Midbrain (tissue), 1 donor: Measurements from ENCODE around the gene HACD2.

ENCODE experiments used
- DNase-seq: peaks from one replicate; lab custom pipeline; 2025; lab: John Stamatoyannopoulos, UW

HACD2 gene, protein sequence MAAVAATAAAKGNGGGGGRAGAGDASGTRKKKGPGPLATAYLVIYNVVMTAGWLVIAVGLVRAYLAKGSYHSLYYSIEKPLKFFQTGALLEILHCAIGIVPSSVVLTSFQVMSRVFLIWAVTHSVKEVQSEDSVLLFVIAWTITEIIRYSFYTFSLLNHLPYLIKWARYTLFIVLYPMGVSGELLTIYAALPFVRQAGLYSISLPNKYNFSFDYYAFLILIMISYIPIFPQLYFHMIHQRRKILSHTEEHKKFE

GRCh38 chr3:123584988-123585937 lies at the start of gene HACD2:
Gene HACD2, minus strand, starts transcription at chr3:123585053. Its CDS starts 26 bp downstream, at chr3:123585027.
- DNase-seq, result peak; percentile 98

DNA sequence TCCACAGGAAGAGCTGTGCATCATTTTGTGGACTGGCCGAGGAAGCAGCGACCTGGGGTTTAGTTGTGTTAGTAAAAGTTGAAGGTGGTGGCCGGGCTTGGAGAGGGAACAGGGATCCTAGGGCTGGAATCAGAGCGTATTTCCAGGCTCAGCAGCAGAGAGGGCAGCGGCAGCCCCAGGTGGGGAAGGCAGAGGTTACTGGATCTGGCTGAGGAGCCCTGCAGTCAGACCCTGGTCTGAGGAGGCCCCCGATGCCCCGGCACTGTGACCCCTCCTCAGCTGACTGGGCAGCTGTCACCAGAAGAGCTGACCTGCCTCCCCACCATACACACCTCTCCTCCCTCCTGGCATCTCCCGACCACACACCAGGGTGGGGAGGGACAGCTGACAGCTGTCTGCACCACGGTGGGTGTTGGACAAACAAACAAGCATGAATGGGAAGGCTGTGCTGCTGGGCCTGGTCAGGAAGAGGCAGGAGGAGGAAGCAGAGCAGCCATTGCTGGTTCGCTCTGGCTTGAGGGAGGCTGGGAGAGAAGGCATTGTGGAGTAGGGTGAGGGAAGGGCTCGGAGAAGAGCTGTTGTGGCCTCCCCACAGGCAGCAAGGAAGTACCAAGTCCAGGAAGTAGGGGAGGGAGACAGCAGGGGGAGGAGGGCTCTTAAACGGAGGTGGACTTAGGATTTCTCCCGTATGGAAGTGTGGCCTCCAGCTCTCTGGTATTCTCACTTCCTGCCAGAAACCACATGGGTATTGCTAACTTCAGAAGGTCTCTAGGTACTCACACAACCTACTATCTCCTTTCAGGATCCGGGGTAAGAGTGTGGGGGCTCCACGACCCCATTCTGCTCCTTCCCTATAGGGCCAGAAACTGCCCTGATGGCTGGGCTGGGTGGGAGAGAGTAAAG lies 49.5 kb upstream of the HACD2 start:
- no peak for DNase-seq

DNA sequence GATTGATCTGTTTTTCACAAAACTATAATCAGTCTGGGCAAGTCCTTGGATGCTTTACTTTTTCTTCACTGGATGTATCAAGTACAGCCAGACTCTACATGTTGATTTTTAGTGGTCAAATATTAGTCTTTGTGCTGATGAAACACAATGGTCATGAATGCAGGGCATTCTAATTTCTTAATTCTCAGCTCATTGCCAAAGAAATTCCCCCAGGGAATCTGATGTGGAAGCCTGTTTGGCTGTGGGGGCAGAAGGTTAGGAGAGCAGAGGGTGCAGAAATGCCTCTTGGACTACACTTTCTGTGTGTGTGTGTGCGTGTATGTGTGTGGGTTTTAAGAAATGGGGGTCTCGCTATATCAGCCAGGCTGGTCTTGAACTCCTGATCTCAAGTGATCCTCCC lies 48.7 kb upstream of the HACD2 start:
- DNase-seq, result no peak

DNA sequence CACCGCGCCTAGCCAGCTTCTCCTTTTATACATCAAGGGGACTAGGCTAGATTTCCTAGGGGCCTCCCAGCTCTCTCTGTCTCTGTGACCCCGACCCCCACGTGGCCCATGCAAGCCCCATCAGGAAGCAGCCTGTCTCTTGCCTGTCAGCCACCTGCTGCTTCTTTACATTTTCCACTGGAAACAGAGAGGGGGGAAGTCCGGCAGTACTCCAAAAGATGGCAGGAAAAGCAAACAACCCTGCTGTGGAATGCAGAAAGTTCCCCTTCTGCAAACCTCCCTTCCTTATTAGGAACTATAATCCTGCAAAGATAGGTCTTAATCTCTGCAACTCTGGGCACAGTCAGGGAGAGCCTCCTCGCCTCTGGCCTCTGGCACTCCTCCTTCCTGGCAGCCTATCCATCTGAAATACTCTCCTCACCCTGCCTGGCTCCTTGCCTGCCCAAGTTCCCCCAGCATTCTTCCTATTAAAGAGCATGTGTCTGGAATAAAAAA lies 47.4 kb upstream of the HACD2 start:
- DNase-seq, result no peak

- no peak for DNase-seq
These were observed 44.8 kb upstream of the HACD2 start for GRCh38 chr3:123629747-123630047.

GRCh38 chr3:123628996-123629746 lies 44.3 kb upstream of the HACD2 start:
- DNase-seq, result no peak

- no peak for DNase-seq
These were observed 43.1 kb upstream of the HACD2 start for GRCh38 chr3:123627673-123628670.

DNA sequence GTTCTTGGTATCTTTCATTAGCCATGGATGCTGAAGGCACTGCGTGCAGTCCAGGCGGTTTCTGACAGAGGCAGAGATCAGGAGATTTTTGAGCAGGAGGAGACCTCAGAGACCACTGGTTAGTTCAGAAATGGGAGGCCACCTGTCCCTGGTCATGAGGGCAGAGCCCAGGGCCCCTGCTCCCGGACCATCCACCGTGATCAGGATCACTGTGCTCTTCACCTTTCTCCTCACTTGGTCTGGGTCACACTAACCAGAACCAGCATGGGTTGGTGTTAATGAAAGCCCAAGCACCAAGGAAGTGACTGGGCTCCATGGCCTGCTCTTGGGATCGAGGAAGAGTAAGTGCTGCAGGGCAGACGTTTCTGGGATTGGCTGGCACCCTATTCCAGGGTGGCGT lies 42.0 kb upstream of the HACD2 start:
- no peak for DNase-seq

DNA sequence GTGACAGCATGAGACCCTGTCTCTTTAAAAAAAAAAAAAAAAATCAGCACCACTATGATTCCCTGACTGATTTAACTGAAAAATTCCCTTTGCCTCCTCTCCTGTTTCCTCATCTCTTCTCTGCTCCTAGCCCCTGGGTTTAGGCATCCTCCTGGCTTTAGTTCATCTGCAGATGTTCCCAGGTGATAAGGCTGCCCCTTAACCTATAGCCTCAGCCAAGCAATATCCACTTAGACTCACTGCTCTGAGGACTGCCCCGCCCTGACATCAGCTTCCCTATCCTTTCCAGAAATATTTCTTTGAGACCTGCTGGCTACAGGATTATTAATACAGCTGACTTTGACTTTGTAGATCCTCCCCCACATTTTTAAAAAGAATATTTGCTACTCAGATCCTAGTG lies 39.4 kb upstream of the HACD2 start:
- DNase-seq, result no peak

DNA sequence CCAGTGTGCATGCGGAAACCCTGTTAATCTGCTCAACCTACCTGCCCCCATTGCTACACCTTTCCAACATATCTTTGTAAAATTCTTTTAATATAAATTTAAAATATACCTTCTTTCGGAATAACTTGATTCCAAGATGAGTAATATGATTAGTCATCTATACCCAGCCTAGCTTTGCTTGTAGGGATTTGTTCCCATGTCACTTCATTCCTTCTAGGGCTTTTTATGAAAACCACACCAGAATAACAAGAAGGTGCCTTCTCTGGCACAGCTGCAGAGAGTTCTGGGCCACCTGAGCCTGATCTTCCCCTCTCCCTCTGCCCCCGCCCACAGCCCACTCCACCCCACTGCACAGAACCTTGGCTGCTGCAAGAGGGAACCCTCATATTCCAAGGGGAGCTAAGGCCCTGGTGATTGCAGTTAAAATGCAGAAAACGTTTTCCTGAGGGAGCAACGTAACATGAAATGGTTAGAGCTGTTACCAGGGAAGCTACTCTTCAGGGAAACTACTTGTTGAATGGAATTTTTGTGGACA lies 38.6 kb upstream of the HACD2 start:
- no peak for DNase-seq

DNA sequence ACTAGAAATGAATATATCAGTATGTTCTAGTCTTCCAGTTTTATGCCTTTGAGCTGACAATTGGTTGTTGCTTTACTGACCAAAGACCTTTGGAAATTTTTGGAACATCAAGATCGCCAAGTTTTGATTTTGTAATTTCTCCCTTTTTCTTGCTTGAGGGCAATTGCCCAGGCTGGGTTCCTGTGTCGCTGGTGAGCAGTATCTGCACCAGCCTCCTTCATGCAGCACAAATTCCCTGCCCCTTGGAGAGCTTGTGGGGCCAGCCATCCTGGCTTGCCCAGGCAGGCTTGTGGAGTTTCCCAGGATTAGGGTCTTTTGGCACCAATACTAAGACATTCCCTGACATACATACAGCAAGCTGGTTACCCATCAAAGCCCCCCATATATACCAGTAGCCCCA lies 37.9 kb upstream of the HACD2 start:
- no peak for DNase-seq

DNA sequence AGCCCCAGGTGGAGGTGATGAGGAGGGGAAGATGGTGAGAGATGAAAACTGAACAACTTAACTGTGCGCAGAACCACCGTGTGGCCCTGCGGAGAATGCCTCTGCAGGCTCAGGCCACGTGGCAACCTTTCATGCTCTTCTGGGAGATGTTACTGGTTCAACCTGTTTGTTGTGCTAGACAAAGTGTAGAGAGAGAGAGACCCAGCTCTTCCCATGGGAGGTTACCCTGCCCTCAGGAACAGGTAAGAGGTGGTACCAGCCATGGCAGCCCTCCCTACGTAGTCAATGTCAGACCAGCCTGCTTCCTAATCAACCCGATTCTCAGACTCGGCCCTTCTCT lies 37.0 kb upstream of the HACD2 start:
- DNase-seq, result no peak

DNA sequence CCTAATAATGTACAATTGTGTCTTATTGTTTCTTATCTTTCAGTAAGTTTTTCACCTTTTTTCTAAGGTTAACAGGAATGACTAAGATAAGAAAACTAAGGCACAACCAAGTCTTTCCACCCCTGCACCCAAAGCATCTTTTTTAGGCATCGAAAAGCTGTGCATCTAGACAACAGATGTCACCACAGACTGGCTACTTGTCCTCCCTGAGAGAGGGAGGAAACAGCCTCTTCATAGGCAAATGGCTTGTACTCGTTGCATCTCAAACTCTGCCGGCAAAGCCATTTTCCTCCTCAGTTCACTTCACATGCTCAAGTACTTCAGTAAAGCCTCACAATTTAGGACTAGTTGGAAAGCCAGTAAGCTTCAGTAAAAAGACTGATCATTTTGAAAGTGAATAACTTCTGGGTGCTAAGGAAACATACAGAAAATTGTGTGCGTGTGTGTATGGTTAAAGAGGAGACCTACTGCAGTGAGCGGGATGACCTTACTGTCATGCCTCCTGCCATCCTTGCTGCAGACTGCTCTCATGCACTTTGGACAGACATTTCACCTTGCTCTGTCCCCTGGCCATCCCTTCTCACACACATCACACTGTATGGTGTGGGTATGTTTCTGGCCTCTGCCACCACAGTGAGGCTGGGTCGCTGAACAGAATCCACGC lies 36.5 kb upstream of the HACD2 start:
- DNase-seq, result no peak

GRCh38 chr3:123620343-123620742 lies 35.5 kb upstream of the HACD2 start:
- DNase-seq, result peak; percentile 71

- peak; percentile 70 for DNase-seq
These were observed 34.1 kb upstream of the HACD2 start for GRCh38 chr3:123618768-123619484.

DNA sequence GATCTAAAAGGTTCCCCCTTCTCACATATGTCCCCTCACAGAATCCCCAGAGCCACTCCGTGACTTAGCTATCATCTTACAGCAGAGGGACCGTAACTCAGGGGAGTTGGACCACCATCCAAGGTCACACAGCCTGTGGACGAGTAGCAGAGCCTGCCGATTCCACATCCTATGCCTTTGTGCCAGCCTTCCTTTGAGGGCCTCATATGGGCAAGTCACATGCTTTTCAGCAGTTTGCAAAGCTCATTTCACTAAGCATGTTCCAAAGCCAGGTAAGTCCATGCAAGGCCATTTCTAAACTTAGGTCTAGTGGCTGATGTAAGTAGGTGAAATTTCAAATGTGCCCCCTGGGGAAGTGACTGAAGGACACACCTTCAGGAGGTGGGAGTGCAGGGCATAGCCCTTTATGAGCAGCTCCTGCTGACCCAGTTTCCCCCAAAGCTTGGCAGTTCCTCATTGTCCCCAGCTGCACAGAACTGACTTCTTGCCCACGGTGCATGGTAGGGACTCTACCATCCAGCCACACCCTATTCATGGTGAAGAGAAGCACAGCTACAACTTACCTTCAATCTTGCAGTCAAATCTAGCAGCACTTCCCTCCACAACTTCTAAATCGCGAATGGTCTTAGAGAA lies 33.3 kb upstream of the HACD2 start:
- no peak for DNase-seq

DNA sequence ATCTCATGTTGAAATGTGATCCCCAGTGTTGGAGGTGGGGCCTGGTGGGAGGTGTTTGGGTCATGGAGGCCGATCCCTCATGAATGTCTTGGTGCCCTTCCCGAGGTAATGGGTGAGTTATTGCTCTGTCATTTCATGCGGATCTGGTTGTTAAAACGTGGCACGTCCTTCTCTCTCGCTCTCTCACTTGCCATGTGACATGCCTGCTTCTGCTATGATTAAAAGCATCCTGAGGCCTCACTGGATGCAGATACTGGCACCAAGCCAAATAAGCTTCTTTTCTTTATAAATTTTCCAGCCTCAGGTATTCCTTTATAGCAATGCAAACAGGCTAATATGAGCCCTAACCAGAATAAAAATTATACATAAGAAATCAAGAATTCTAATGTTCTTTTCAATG lies 31.7 kb upstream of the HACD2 start:
- no peak for DNase-seq

DNA sequence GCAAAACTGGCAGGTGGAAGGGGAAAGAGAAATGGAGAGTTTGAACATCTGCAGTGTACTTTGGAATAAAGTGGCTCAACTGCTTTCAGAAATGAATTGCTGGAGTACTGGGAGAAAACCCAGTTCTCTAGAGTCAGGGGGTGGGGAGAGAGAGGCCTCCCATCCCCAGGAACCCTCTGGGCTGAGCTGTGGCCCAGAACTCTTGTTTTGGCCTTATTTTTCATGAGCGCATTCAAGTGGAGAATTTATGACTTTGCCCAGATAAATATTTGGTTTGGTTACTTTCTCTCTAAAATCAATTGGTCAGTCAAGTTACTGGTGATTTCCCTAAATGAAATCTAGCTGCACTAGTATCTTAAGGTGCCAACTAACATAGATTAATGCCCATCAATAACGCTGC lies 28.7 kb upstream of the HACD2 start:
- no peak for DNase-seq
